Measurements from ENCODE around the gene RCN2. TPM values are rescaled to one million over a fixed set of nuclear protein-coding genes. Genes with fewer than 3 reads are reported as not detected.
A peak's percentile ranks its signal among the peaks of the same experiment; 100 is the strongest.
"Not testable (repeated sequence)": the region's sequence is repeated elsewhere in the genome, so short reads cannot be mapped to it uniquely, and the experiment has no call there.

Gene RCN2
- total RNA-seq, 1 experiment from 2014 or later, result 78.6 TPM

GRCh38 chr15:76964157-76964556 lies 32.6 kb downstream of the RCN2 start:
- no peak overlapping the region for H3K27ac ChIP-seq (ENCODE audit: low read depth, low read length, poor library complexity, severe bottlenecking)
- H3K4me1 ChIP-seq (ENCODE audit: insufficient read depth, low read length, poor library complexity, severe bottlenecking), result no peaks in the 10 kb centered on the region
- ChIA-PET POLR2A (ENCODE audit: low non-redundant PET) (no interaction called here), CTCF (no interaction called here)
- H3K9me3 ChIP-seq (ENCODE audit: low read depth, low read length, poor library complexity, severe bottlenecking), result no peaks in the 10 kb centered on the region
- no peak overlapping the region for H3K4me3 ChIP-seq (ENCODE audit: low read depth, low read length, poor library complexity, severe bottlenecking)
- no peaks in the 10 kb centered on the region for H3K27me3 ChIP-seq (replicated peaks; ENCODE audit: insufficient read depth, low read depth, low read length, poor library complexity)
- no TSS peak for BruUV-seq (replicated peaks)
- intact Hi-C loops (cut with micrococcal nuclease; ENCODE audit: unreplicated experiment), result no loop called here
- no peak for DNase-seq (ENCODE audit: low spot score)
- no peaks in the 10 kb centered on the region for H3K36me3 ChIP-seq (ENCODE audit: insufficient read depth, low read length, poor library complexity, severe bottlenecking)
- TF ChIP-seq CTCF (conservative IDR thresholded peaks at IDR 0.05; ENCODE audit: low read depth, low read length) (no peak), EZH2 (IDR thresholded peaks at IDR 0.05; ENCODE audit: borderline replicate concordance, low read depth, low read length, poor library complexity, severe bottlenecking) (no peak)

- POLR2A ChIA-PET (ENCODE audit: low non-redundant PET), result not testable (repeated sequence)
Observed at GRCh38 chr15:76966051-76966450, 34.5 kb downstream of the RCN2 start.

GRCh38 chr15:76967067-76967466 lies 35.5 kb downstream of the RCN2 start:
- TF ChIP-seq EZH2 (IDR thresholded peaks at IDR 0.05; ENCODE audit: borderline replicate concordance, low read depth, low read length, poor library complexity, severe bottlenecking) (no peak), CTCF (conservative IDR thresholded peaks at IDR 0.05; ENCODE audit: low read depth, low read length) (no peak)
- POLR2A ChIA-PET (ENCODE audit: low non-redundant PET), result interaction anchor here (0.7 kb wide), 1 partner anchor 63 kb away, joined by 3 read pairs; no protein-coding TSS in a partner anchor
- no peak for DNase-seq (ENCODE audit: low spot score)
- Histone ChIP-seq H3K36me3 (ENCODE audit: insufficient read depth, low read length, poor library complexity, severe bottlenecking) (no peaks in the 10 kb centered on the region), H3K27me3 (replicated peaks; ENCODE audit: insufficient read depth, low read depth, low read length, poor library complexity) (no peaks in the 10 kb centered on the region), H3K27ac (ENCODE audit: low read depth, low read length, poor library complexity, severe bottlenecking) (no peak overlapping the region), H3K9me3 (ENCODE audit: low read depth, low read length, poor library complexity, severe bottlenecking) (no peaks in the 10 kb centered on the region), H3K4me3 (ENCODE audit: low read depth, low read length, poor library complexity, severe bottlenecking) (no peak overlapping the region), H3K4me1 (ENCODE audit: insufficient read depth, low read length, poor library complexity, severe bottlenecking) (no peaks in the 10 kb centered on the region)
- BruUV-seq (replicated peaks), result no TSS peak
- CTCF ChIA-PET, result no interaction called here
- intact Hi-C loops (cut with micrococcal nuclease; ENCODE audit: unreplicated experiment), result no loop called here

More at GRCh38 chr15:76966051-76966450, 34.5 kb downstream of the RCN2 start:
- BruUV-seq (replicated peaks); CTCF ChIA-PET; H3K36me3 ChIP-seq (ENCODE audit: insufficient read depth, low read length, poor library complexity, severe bottlenecking); H3K27me3 ChIP-seq (replicated peaks; ENCODE audit: insufficient read depth, low read depth, low read length, poor library complexity); H3K4me3 ChIP-seq (ENCODE audit: low read depth, low read length, poor library complexity, severe bottlenecking); H3K4me1 ChIP-seq (ENCODE audit: insufficient read depth, low read length, poor library complexity, severe bottlenecking); H3K9me3 ChIP-seq (ENCODE audit: low read depth, low read length, poor library complexity, severe bottlenecking); intact Hi-C loops (cut with micrococcal nuclease; ENCODE audit: unreplicated experiment); H3K27ac ChIP-seq (ENCODE audit: low read depth, low read length, poor library complexity, severe bottlenecking): not testable (repeated sequence)
- DNase-seq (ENCODE audit: low spot score), result peak; percentile 26

GRCh38 chr15:76968306-76968705 lies 36.8 kb downstream of the RCN2 start:
- H3K4me1 ChIP-seq (ENCODE audit: insufficient read depth, low read length, poor library complexity, severe bottlenecking), result no peaks in the 10 kb centered on the region
- BruUV-seq (replicated peaks), result no TSS peak
- H3K27me3 ChIP-seq (replicated peaks; ENCODE audit: insufficient read depth, low read depth, low read length, poor library complexity), result no peaks in the 10 kb centered on the region
- TF ChIP-seq EZH2 (IDR thresholded peaks at IDR 0.05; ENCODE audit: borderline replicate concordance, low read depth, low read length, poor library complexity, severe bottlenecking) (no peak), CTCF (conservative IDR thresholded peaks at IDR 0.05; ENCODE audit: low read depth, low read length) (no peak)
- POLR2A ChIA-PET (ENCODE audit: low non-redundant PET), result no interaction called here
- no peaks in the 10 kb centered on the region for H3K9me3 ChIP-seq (ENCODE audit: low read depth, low read length, poor library complexity, severe bottlenecking)
- CTCF ChIA-PET, result no interaction called here
- no peak overlapping the region for H3K4me3 ChIP-seq (ENCODE audit: low read depth, low read length, poor library complexity, severe bottlenecking)
- DNase-seq (ENCODE audit: low spot score), result no peak
- intact Hi-C loops (cut with micrococcal nuclease; ENCODE audit: unreplicated experiment), result no loop called here
- H3K27ac ChIP-seq (ENCODE audit: low read depth, low read length, poor library complexity, severe bottlenecking), result no peak overlapping the region
- H3K36me3 ChIP-seq (ENCODE audit: insufficient read depth, low read length, poor library complexity, severe bottlenecking), result no peaks in the 10 kb centered on the region
